SJCRH30 (cell line): Measurements from ENCODE around the gene LRRC32. TPM values are rescaled to one million over a fixed set of nuclear protein-coding genes. Genes with fewer than 3 reads are reported as not detected.

Source experiments
- DNase-seq, 2 experiments: peaks; one replicate each; pipeline ENCODE4 v3.0.0-alpha.2; 2015 to 2020
- H3K27ac ChIP-seq: fragments of 250-450 bp; sonication (Bioruptor Pico); 2 replicates; pipeline ENCODE4 v1.5.1; 2020; ENCODE audit warnings: mild to moderate bottlenecking, moderate library complexity
- H3K27me3 ChIP-seq: fragments of 250-450 bp; sonication (Bioruptor Pico); 2 replicates; pipeline ENCODE4 v1.5.1; 2020; ENCODE audit warnings: mild to moderate bottlenecking, moderate library complexity
- H3K36me3 ChIP-seq: fragments of 250-450 bp; sonication (Bioruptor Pico); 2 replicates; pipeline ENCODE4 v1.5.1; 2020; ENCODE audit warnings: mild to moderate bottlenecking, moderate library complexity
- H3K4me1 ChIP-seq: fragments of 250-450 bp; sonication (Bioruptor Pico); 2 replicates; pipeline ENCODE4 v1.5.1; 2020; ENCODE audit warnings: mild to moderate bottlenecking, moderate library complexity
- H3K4me3 ChIP-seq: fragments of 250-450 bp; sonication (Bioruptor Pico); 2 replicates; pipeline ENCODE4 v1.5.1; 2020; ENCODE audit warnings: mild to moderate bottlenecking, moderate library complexity
- H3K9me3 ChIP-seq: fragments of 250-450 bp; sonication (Bioruptor Pico); replicated peaks from 2 replicates; pipeline ENCODE4 v1.5.1; 2020; ENCODE audit warnings: mild to moderate bottlenecking, moderate library complexity
- total RNA-seq: library from RNA; depleted of rRNA; stranded (reverse); fragments of >200 nt; shearing (Covaris generic); gene quantifications from 2 replicates; pipeline ENCODE4 v1.2.3, GENCODE V29; 2014

LRRC32 gene
- total RNA-seq, 1 experiment from 2014 or later: 0.30 TPM

DNA sequence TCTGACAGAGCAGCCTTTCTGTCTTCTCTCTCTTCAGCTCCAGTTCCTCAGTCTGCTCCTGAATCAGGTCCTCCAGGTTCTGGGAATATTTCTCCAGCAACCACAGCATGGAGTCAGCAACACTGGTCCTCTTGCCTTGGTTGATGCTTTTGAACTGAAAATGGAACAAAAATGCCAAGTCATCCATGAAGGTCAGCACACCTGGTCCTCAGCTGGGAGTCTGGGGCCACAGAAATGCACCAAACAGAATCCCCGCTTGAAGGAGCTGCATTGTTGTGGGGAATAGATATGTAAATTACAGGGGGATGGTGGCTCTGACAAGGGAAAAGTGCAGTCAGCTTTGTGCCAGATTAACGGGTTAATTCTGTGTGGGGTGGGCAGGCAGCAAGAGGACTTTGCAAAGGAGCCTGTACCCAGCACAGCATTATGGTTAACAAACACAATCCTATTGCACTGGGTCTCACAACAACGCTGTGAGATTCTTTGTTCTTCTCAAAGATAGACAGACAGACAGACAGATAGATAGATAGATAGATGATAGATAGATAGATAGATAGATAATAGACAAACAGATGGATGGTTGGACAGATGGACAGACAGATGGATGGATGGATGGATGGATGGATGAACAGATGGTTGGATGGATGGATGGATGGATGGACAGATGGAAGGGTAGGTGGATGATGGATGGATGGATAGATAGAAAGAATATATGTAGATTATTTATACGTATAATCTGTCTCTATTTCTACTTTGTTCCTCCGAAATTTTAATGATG is 33.8 kb upstream of the LRRC32 start:
- Histone ChIP-seq H3K9me3 (no peaks in the 10 kb centered on the region), H3K4me3 (no peak overlapping the region), H3K27me3 (no peaks in the 10 kb centered on the region), H3K27ac (no peak overlapping the region), H3K36me3 (no peaks in the 10 kb centered on the region), H3K4me1 (peaks cover 16% of the 10 kb centered on the region)
- DNase-seq: no peak

DNA sequence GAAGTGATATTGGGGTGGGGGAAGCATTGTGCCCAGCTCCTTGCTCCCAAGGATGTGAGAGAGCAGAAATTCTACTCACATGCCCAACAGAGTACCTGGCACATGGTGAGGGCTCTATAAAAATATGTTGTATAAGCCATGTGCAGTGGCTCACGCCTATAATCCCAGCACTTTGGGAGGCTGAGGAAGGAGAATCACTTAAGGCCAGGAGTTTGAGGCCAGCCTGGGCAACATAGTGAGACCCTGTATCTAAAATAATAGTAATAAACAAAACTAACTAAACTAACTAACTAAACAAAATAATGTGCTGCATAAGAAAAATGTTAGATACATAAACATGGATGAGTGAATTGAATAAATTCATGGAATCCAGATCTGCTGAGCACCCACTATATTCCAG is 33.2 kb upstream of the LRRC32 start:
- Histone ChIP-seq H3K27ac (no peak overlapping the region), H3K4me3 (no peak overlapping the region), H3K36me3 (no peaks in the 10 kb centered on the region), H3K4me1 (peaks cover 16% of the 10 kb centered on the region), H3K27me3 (no peaks in the 10 kb centered on the region), H3K9me3 (no peaks in the 10 kb centered on the region)
- DNase-seq: no peak

DNA sequence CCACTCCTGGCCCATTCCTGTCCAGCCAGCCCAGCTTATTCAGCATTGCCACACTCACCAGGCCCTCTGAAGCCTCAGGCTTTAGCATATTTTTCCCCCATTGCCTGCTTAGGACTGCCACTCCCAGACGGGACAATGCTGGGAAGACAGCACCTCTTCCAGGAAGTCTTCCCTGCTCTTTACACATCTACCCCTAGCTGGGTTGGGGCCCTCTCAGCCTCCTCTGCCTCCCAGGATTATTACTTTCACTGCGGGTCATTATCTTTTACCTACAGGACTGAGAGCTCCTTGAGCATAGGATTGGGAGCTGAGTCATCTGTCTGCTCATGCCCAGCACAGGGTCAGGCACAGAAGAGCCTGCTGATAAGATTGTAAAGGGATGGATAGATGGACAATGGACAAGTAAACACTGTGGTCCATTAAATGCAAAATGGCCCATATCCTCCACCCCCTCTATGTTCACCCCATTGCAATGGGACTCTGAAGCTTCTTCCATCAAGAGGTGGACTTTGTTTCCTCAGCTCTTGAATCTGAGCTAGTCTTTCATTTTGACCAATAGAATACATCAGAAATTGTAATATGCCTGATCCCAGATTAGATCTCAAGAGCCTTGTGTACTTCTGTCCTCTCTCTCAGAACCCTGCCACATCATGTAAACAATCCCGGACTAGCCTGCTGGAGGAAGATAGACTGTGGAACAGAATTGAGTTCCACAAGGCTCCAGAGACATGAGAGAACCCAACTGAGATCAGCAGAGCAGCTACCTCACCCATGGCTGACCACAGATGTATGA is 32.0 kb upstream of the LRRC32 start:
- DNase-seq: no peak
- no peaks in the 10 kb centered on the region for H3K9me3 ChIP-seq
- no peak overlapping the region for H3K27ac ChIP-seq
- no peak overlapping the region for H3K4me3 ChIP-seq
- H3K36me3 ChIP-seq: no peaks in the 10 kb centered on the region
- peaks cover 16% of the 10 kb centered on the region for H3K4me1 ChIP-seq
- H3K27me3 ChIP-seq: no peaks in the 10 kb centered on the region

- H3K4me3 ChIP-seq: no peak overlapping the region
- H3K36me3 ChIP-seq: no peaks in the 10 kb centered on the region
- no peak for DNase-seq
- H3K27me3 ChIP-seq: no peaks in the 10 kb centered on the region
- H3K27ac ChIP-seq: no peak overlapping the region
- peaks cover 16% of the 10 kb centered on the region for H3K4me1 ChIP-seq
- no peaks in the 10 kb centered on the region for H3K9me3 ChIP-seq
Measured at GRCh38 chr11:76701294-76702040, 30.9 kb upstream of the LRRC32 start.

GRCh38 chr11:76700177-76701100 is 29.9 kb upstream of the LRRC32 start:
- peak; percentile 66 to 71 for DNase-seq
- no peaks in the 10 kb centered on the region for H3K36me3 ChIP-seq
- H3K27ac ChIP-seq: no peak overlapping the region
- no peaks in the 10 kb centered on the region for H3K27me3 ChIP-seq
- no peaks in the 10 kb centered on the region for H3K9me3 ChIP-seq
- peaks cover 16% of the 10 kb centered on the region for H3K4me1 ChIP-seq
- H3K4me3 ChIP-seq: no peak overlapping the region

DNA sequence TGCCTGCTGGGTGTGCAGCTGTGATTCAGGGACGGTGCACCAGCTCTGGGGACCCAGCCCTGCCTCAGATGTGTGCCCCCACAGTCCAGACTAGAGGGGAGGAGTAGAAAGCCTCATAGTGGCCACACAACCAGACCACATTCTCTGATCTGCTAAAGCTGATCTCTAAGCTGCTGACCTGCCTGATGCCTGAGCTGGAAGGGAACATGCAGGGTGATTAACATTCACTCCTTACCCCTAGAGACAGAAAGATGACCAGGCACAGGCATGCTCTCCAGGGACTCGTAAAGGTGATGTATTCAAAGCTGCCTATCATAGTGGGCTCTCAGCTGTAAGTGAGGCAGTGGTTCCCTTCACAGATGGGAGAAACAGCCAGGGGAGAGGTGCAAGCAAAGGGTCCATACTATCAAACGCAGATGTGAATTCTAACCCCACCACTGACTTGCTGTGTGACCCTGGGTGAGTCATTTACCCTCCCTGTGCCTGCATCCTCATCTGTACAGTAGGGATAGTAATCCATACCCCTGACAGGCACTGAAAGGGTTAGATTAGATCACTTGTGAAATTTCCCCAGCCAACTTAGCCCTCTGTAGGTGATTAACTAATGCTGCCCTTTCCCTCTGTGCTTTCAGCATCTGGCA is 29.0 kb upstream of the LRRC32 start:
- no peak overlapping the region for H3K4me3 ChIP-seq
- peaks cover 16% of the 10 kb centered on the region for H3K4me1 ChIP-seq
- no peaks in the 10 kb centered on the region for H3K36me3 ChIP-seq
- H3K9me3 ChIP-seq: no peaks in the 10 kb centered on the region
- H3K27ac ChIP-seq: no peak overlapping the region
- no peaks in the 10 kb centered on the region for H3K27me3 ChIP-seq
- DNase-seq: no peak

- Histone ChIP-seq H3K27ac (no peak overlapping the region), H3K4me3 (no peak overlapping the region), H3K4me1 (peaks cover 16% of the 10 kb centered on the region), H3K36me3 (no peaks in the 10 kb centered on the region), H3K9me3 (no peaks in the 10 kb centered on the region), H3K27me3 (no peaks in the 10 kb centered on the region)
- DNase-seq: peak; percentile 17 to 42
Measured at GRCh38 chr11:76698321-76699043, 27.9 kb upstream of the LRRC32 start.

- Histone ChIP-seq H3K27ac (no peak overlapping the region), H3K4me1 (peaks cover 16% of the 10 kb centered on the region), H3K4me3 (no peak overlapping the region)
Measured at GRCh38 chr11:76696756-76697155, 26.2 kb upstream of the LRRC32 start.

DNA sequence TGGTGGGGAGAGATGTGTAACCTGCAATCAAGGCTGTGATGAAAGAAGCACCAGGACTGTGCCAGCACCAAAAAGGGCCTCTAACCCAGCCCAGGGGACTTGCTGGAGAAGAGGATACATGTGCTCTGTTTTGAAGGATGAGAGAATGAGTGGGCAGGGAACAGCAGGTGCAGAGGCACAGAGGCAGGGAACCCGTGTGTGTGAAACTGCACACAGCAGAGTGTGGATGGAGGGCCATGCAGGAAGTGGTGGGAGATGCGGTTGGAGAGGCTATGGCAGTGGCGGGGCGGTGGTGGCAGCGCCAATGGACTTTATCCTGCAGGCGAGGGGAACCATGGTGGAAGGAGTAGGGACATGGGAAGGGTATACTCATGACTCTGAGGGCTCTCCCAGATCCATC is 25.2 kb upstream of the LRRC32 start:
- Histone ChIP-seq H3K9me3 (no peaks in the 10 kb centered on the region), H3K27me3 (no peaks in the 10 kb centered on the region), H3K4me3 (no peak overlapping the region), H3K27ac (no peak overlapping the region), H3K4me1 (peaks cover 14% of the 10 kb centered on the region), H3K36me3 (no peaks in the 10 kb centered on the region)
- DNase-seq: no peak

More at GRCh38 chr11:76696756-76697155, 26.2 kb upstream of the LRRC32 start:
- no peaks in the 10 kb centered on the region for H3K27me3 ChIP-seq
- H3K36me3 ChIP-seq: no peaks in the 10 kb centered on the region
- DNase-seq: no peak
- H3K9me3 ChIP-seq: no peaks in the 10 kb centered on the region

DNA sequence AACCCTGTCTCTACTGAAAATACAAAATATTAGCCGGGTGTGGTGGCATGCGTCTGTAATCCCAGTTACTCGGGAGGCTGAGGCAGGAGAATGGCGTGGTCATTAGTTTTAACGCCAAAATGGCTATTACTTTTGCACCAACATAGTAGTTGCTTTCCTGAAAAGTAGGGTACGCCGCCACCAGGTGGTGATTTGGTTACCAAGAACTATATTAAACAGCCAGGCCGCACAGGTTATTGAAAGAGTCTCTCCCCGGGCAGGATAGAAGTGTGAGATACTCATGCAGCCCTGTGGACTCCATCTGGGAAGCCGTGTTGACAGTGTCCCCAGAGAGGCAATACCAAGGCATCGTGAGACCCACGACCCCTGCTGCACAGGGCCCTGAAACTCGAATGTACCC is 24.6 kb upstream of the LRRC32 start:
- no peak overlapping the region for H3K4me3 ChIP-seq
- peak in 1 of 2 experiments; percentile 22 for DNase-seq
- H3K4me1 ChIP-seq: peaks cover 7% of the 10 kb centered on the region
- H3K27me3 ChIP-seq: no peaks in the 10 kb centered on the region
- H3K27ac ChIP-seq: no peak overlapping the region
- no peaks in the 10 kb centered on the region for H3K9me3 ChIP-seq
- H3K36me3 ChIP-seq: no peaks in the 10 kb centered on the region

GRCh38 chr11:76694664-76695063 is 24.1 kb upstream of the LRRC32 start:
- DNase-seq: peak in 1 of 2 experiments; percentile 34
- Histone ChIP-seq H3K27me3 (no peaks in the 10 kb centered on the region), H3K4me3 (no peak overlapping the region), H3K9me3 (no peaks in the 10 kb centered on the region), H3K36me3 (no peaks in the 10 kb centered on the region), H3K27ac (no peak overlapping the region), H3K4me1 (peaks cover 3% of the 10 kb centered on the region)

DNA sequence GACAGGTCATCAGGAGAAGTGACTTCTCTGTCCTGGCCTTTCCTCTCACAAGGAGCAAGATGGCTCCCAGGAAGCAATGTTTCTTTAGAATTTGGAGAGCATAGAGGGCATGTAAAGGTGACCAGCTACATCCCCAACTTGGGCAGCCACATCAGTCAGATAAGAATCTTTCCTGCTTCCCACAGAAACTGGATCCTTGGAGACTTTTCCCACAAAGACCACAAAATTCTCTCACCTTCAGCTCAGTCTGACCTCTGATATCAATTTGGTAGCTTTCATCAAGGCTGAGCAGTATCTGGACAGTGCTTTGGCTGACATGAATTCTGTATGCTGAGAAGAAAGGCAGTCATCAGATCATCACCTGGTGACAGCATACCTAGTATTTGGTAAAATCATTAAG is 23.3 kb upstream of the LRRC32 start:
- Histone ChIP-seq H3K27ac (no peak overlapping the region), H3K4me3 (no peak overlapping the region), H3K36me3 (no peaks in the 10 kb centered on the region), H3K27me3 (no peaks in the 10 kb centered on the region), H3K4me1 (no peaks in the 10 kb centered on the region), H3K9me3 (no peaks in the 10 kb centered on the region)
- DNase-seq: no peak

GRCh38 chr11:76692956-76693355 is 22.4 kb upstream of the LRRC32 start:
- Histone ChIP-seq H3K4me3 (no peak overlapping the region), H3K9me3 (no peaks in the 10 kb centered on the region), H3K27me3 (no peaks in the 10 kb centered on the region), H3K4me1 (no peaks in the 10 kb centered on the region), H3K27ac (no peak overlapping the region), H3K36me3 (no peaks in the 10 kb centered on the region)
- no peak for DNase-seq
